ENCODE data around the gene PRIMPOL. TPM values are rescaled to one million over a fixed set of nuclear protein-coding genes. Genes with fewer than 3 reads are reported as not detected.

Gene PRIMPOL
- total and polyA plus RNA-seq, 2 of the 4 experiments (the other 2 are of a cell fraction) = 5.6 to 8.8 TPM

- TF ChIP-seq SMC3 (IDR thresholded peaks at IDR 0.05; ENCODE audit: low read depth, low read length) = no peak
- TF ChIP-seq CEBPB (IDR thresholded peaks at IDR 0.05; ENCODE audit: low read depth, low read length) = no peak
- TF ChIP-seq RFX5 (IDR thresholded peaks at IDR 0.05; ENCODE audit: low read depth, low read length) = no peak
- no peak for TF ChIP-seq MAZ (IDR thresholded peaks at IDR 0.05; ENCODE audit: borderline replicate concordance, low read depth, low read length)
- TF ChIP-seq NFE2L2 (IDR thresholded peaks at IDR 0.05; ENCODE audit: low read depth, low read length) = no peak
- TF ChIP-seq POLR2A (IDR thresholded peaks at IDR 0.05; ENCODE audit: low read depth, low read length) = no peak
- dilution Hi-C loops (cut with HindIII; ENCODE audit: low sequenced_read_pairs, unreplicated experiment) = no loop called here
- Histone ChIP-seq H4K5ac (ENCODE audit: low read depth, low read length) (no peak overlapping the region), H3K56ac (ENCODE audit: extremely low read depth, insufficient read depth, low read length) (no peak overlapping the region), H3K27me3 (ENCODE audit: control insufficient read depth, insufficient read depth, low read length) (no peaks in the 10 kb centered on the region), H3K9me3 (ENCODE audit: control insufficient read depth, insufficient read depth, low read length) (no peaks in the 10 kb centered on the region), H2AK5ac (ENCODE audit: low read depth, low read length) (no peak overlapping the region), H4K20me1 (ENCODE audit: insufficient read depth, low read length) (no peaks in the 10 kb centered on the region), H3K18ac (ENCODE audit: low read depth, low read length) (no peak overlapping the region), H2BK20ac (ENCODE audit: low read depth, low read length) (no peak overlapping the region), H2BK15ac (ENCODE audit: low read depth, low read length) (no peak overlapping the region), H3K4ac (ENCODE audit: low read depth, low read length) (no peak overlapping the region), H3K14ac (replicated peaks; ENCODE audit: low read depth, low read length) (no peak overlapping the region), H3K23ac (ENCODE audit: low read depth, low read length) (no peak overlapping the region), H3K9me1 (ENCODE audit: insufficient read depth, low read length) (0 out of 2 replicates have a peak, but pooled peaks cover 5% of the 10 kb centered on the region), H4K8ac (ENCODE audit: low read depth in 2 of 2, low read length in 2 of 2) (no peak overlapping the region), H4K91ac (ENCODE audit: insufficient read depth, low read depth, low read length) (no peak overlapping the region), H3K4me1 (ENCODE audit: control insufficient read depth, insufficient read depth, low read length) (peaks cover 4% of the 10 kb centered on the region), H3K4me2 (ENCODE audit: low read depth, low read length) (no peak overlapping the region), H3K9ac (ENCODE audit: low read depth, low read length) (no peak overlapping the region), H2BK120ac (ENCODE audit: low read depth, low read length) (no peak overlapping the region), H2BK5ac (ENCODE audit: low read depth, low read length, poor library complexity, severe bottlenecking) (no peak overlapping the region), H2AK9ac (replicated peaks; ENCODE audit: low read depth, low read length, poor library complexity) (no peak overlapping the region), H2AFZ (replicated peaks; ENCODE audit: low read length, poor library complexity) (no peak overlapping the region), H3K36me3 (ENCODE audit: control insufficient read depth, insufficient read depth, low read length) (peaks cover 16% of the 10 kb centered on the region), H3K27ac (ENCODE audit: insufficient read depth, low read length) (no peak overlapping the region), H3K79me1 (ENCODE audit: low read depth in 1 of 2, low read length in 2 of 2) (no peaks in the 10 kb centered on the region; a peak in 1 of 4 replicates), H3K4me3 (ENCODE audit: insufficient read depth, low read depth, low read length) (no peak overlapping the region)
- ChIA-PET CTCF (interaction anchor here (1.0 kb wide), 1 partner anchor 10 kb away, joined by 3 read pairs; no protein-coding TSS in a partner anchor), POLR2A (ENCODE audit: unreplicated experiment) (no interaction called here)
- 96% methylated on average over 4 of the region's 9 CpGs; no CpG with 5 or more reads in 1 of the 2 experiments for WGBS, 2 experiments (ENCODE audit: extremely low coverage in 2 of 2, insufficient read length in 1 of 2)
- in situ Hi-C loops (cut with MboI; ENCODE audit: low sequenced_read_pairs) = no loop called here
- no TSS peak for BruUV-seq (replicated peaks)
- intact Hi-C loops (cut with micrococcal nuclease) = no loop called here
- DNase-seq = peak; percentile 23
- ATAC-seq (ENCODE audit: low read depth) = no peak
Observed at GRCh38 chr4:184668511-184669114, 19.1 kb downstream of the PRIMPOL start.

All from IMR-90 (cell line).